ENCODE measurements around the gene GFRA1.
A peak's percentile ranks its signal among the peaks of the same experiment; 100 is the strongest.

GFRA1 gene

GRCh38 chr10:116270126-116270770 lies 2.8 kb downstream of the GFRA1 start:
- H3K27me3 ChIP-seq (ENCODE audit: control insufficient read depth in 1 of 2, insufficient read depth in 2 of 2, low read length in 2 of 2): peaks cover 11 to 50% of the 10 kb centered on the region in 2 donors
- H3K9ac ChIP-seq (ENCODE audit: low read length): no peak overlapping the region
- H3K4me3 ChIP-seq (ENCODE audit: low read depth in 1 of 2, low read length in 2 of 2): peak overlapping the region in 1 of 2 donors; percentile 75
- H3K9me3 ChIP-seq (ENCODE audit: low read length): no peaks in the 10 kb centered on the region
- H3K27ac ChIP-seq (ENCODE audit: low read depth, low read length): no peak overlapping the region
- H3K36me3 ChIP-seq (ENCODE audit: insufficient read depth, low read length): peaks cover 2% of the 10 kb centered on the region
- no peaks in the 10 kb centered on the region for H3K4me1 ChIP-seq (ENCODE audit: insufficient read depth, low read length)

- no peak overlapping the region for H3K9ac ChIP-seq (ENCODE audit: low read length)
- H3K4me3 ChIP-seq (ENCODE audit: low read depth in 1 of 2, low read length in 2 of 2): no peak overlapping the region
- peaks cover 5 to 44% of the 10 kb centered on the region in 2 donors for H3K27me3 ChIP-seq (ENCODE audit: control insufficient read depth in 1 of 2, insufficient read depth in 2 of 2, low read length in 2 of 2)
- no peak overlapping the region for H3K27ac ChIP-seq (ENCODE audit: low read depth, low read length)
- no peaks in the 10 kb centered on the region for H3K4me1 ChIP-seq (ENCODE audit: insufficient read depth, low read length)
- H3K36me3 ChIP-seq (ENCODE audit: insufficient read depth, low read length): peaks cover 2% of the 10 kb centered on the region
- H3K9me3 ChIP-seq (ENCODE audit: low read length): no peaks in the 10 kb centered on the region
Measured at GRCh38 chr10:116269619-116270018, 3.4 kb downstream of the GFRA1 start.

GRCh38 chr10:116268976-116269375 lies 4.0 kb downstream of the GFRA1 start:
- H3K27ac ChIP-seq (ENCODE audit: low read depth, low read length): no peak overlapping the region
- H3K36me3 ChIP-seq (ENCODE audit: insufficient read depth, low read length): peaks cover 2% of the 10 kb centered on the region
- no peak overlapping the region for H3K4me3 ChIP-seq (ENCODE audit: low read depth in 1 of 2, low read length in 2 of 2)
- H3K4me1 ChIP-seq (ENCODE audit: insufficient read depth, low read length): no peaks in the 10 kb centered on the region
- H3K27me3 ChIP-seq (ENCODE audit: control insufficient read depth in 1 of 2, insufficient read depth in 2 of 2, low read length in 2 of 2): peaks cover 3 to 37% of the 10 kb centered on the region in 2 donors
- no peak overlapping the region for H3K9ac ChIP-seq (ENCODE audit: low read length)
- no peaks in the 10 kb centered on the region for H3K9me3 ChIP-seq (ENCODE audit: low read length)

- Histone ChIP-seq H3K9me3 (ENCODE audit: low read length) (no peaks in the 10 kb centered on the region), H3K27me3 (ENCODE audit: control insufficient read depth in 1 of 2, insufficient read depth in 2 of 2, low read length in 2 of 2) (peaks cover 0 to 4% of the 10 kb centered on the region in 2 donors), H3K9ac (ENCODE audit: low read length) (no peak overlapping the region), H3K27ac (ENCODE audit: low read depth, low read length) (no peak overlapping the region), H3K4me3 (ENCODE audit: low read depth in 1 of 2, low read length in 2 of 2) (no peak overlapping the region), H3K4me1 (ENCODE audit: insufficient read depth, low read length) (no peaks in the 10 kb centered on the region), H3K36me3 (ENCODE audit: insufficient read depth, low read length) (peaks cover 2% of the 10 kb centered on the region)
Measured at GRCh38 chr10:116265686-116266085, 7.3 kb downstream of the GFRA1 start.

- H3K9ac ChIP-seq (ENCODE audit: low read length): no peak overlapping the region
- no peaks in the 10 kb centered on the region for H3K9me3 ChIP-seq (ENCODE audit: low read length)
- H3K4me3 ChIP-seq (ENCODE audit: low read depth in 1 of 2, low read length in 2 of 2): no peak overlapping the region
- H3K36me3 ChIP-seq (ENCODE audit: insufficient read depth, low read length): peaks cover 2% of the 10 kb centered on the region
- H3K27me3 ChIP-seq (ENCODE audit: control insufficient read depth in 1 of 2, insufficient read depth in 2 of 2, low read length in 2 of 2): no peaks in the 10 kb centered on the region
- H3K27ac ChIP-seq (ENCODE audit: low read depth, low read length): no peak overlapping the region
- no peaks in the 10 kb centered on the region for H3K4me1 ChIP-seq (ENCODE audit: insufficient read depth, low read length)
Measured at GRCh38 chr10:116263870-116264655, 8.9 kb downstream of the GFRA1 start.

- Histone ChIP-seq H3K4me3 (ENCODE audit: low read depth in 1 of 2, low read length in 2 of 2) (no peak overlapping the region), H3K27ac (ENCODE audit: low read depth, low read length) (no peak overlapping the region), H3K4me1 (ENCODE audit: insufficient read depth, low read length) (no peaks in the 10 kb centered on the region), H3K27me3 (ENCODE audit: control insufficient read depth in 1 of 2, insufficient read depth in 2 of 2, low read length in 2 of 2) (no peaks in the 10 kb centered on the region), H3K9me3 (ENCODE audit: low read length) (no peaks in the 10 kb centered on the region), H3K9ac (ENCODE audit: low read length) (no peak overlapping the region), H3K36me3 (ENCODE audit: insufficient read depth, low read length) (no peaks in the 10 kb centered on the region)
Measured at GRCh38 chr10:116262678-116263077, 10.3 kb downstream of the GFRA1 start.

GRCh38 chr10:116260599-116260998 lies 12.4 kb downstream of the GFRA1 start:
- Histone ChIP-seq H3K27me3 (ENCODE audit: control insufficient read depth in 1 of 2, insufficient read depth in 2 of 2, low read length in 2 of 2) (no peaks in the 10 kb centered on the region), H3K4me1 (ENCODE audit: insufficient read depth, low read length) (no peaks in the 10 kb centered on the region), H3K27ac (ENCODE audit: low read depth, low read length) (no peak overlapping the region), H3K9me3 (ENCODE audit: low read length) (no peaks in the 10 kb centered on the region), H3K36me3 (ENCODE audit: insufficient read depth, low read length) (no peaks in the 10 kb centered on the region), H3K9ac (ENCODE audit: low read length) (no peak overlapping the region), H3K4me3 (ENCODE audit: low read depth in 1 of 2, low read length in 2 of 2) (no peak overlapping the region)

- Histone ChIP-seq H3K4me1 (ENCODE audit: insufficient read depth, low read length) (no peaks in the 10 kb centered on the region), H3K36me3 (ENCODE audit: insufficient read depth, low read length) (no peaks in the 10 kb centered on the region), H3K4me3 (ENCODE audit: low read depth in 1 of 2, low read length in 2 of 2) (no peak overlapping the region), H3K27me3 (ENCODE audit: control insufficient read depth in 1 of 2, insufficient read depth in 2 of 2, low read length in 2 of 2) (no peaks in the 10 kb centered on the region), H3K9me3 (ENCODE audit: low read length) (no peaks in the 10 kb centered on the region), H3K27ac (ENCODE audit: low read depth, low read length) (no peak overlapping the region), H3K9ac (ENCODE audit: low read length) (no peak overlapping the region)
Measured at GRCh38 chr10:116259638-116260037, 13.4 kb downstream of the GFRA1 start.

- Histone ChIP-seq H3K9ac (ENCODE audit: low read length) (no peak overlapping the region), H3K4me1 (ENCODE audit: insufficient read depth, low read length) (no peaks in the 10 kb centered on the region), H3K9me3 (ENCODE audit: low read length) (no peaks in the 10 kb centered on the region), H3K36me3 (ENCODE audit: insufficient read depth, low read length) (no peaks in the 10 kb centered on the region), H3K4me3 (ENCODE audit: low read depth in 1 of 2, low read length in 2 of 2) (no peak overlapping the region), H3K27me3 (ENCODE audit: control insufficient read depth in 1 of 2, insufficient read depth in 2 of 2, low read length in 2 of 2) (no peaks in the 10 kb centered on the region), H3K27ac (ENCODE audit: low read depth, low read length) (no peak overlapping the region)
Measured at GRCh38 chr10:116257785-116258184, 15.2 kb downstream of the GFRA1 start.

- H3K4me1 ChIP-seq (ENCODE audit: insufficient read depth, low read length): no peaks in the 10 kb centered on the region
- no peak overlapping the region for H3K9ac ChIP-seq (ENCODE audit: low read length)
- no peaks in the 10 kb centered on the region for H3K36me3 ChIP-seq (ENCODE audit: insufficient read depth, low read length)
- no peaks in the 10 kb centered on the region for H3K9me3 ChIP-seq (ENCODE audit: low read length)
- no peak overlapping the region for H3K4me3 ChIP-seq (ENCODE audit: low read depth in 1 of 2, low read length in 2 of 2)
- H3K27ac ChIP-seq (ENCODE audit: low read depth, low read length): no peak overlapping the region
- no peaks in the 10 kb centered on the region for H3K27me3 ChIP-seq (ENCODE audit: control insufficient read depth in 1 of 2, insufficient read depth in 2 of 2, low read length in 2 of 2)
Measured at GRCh38 chr10:116256752-116257259, 16.2 kb downstream of the GFRA1 start.

GRCh38 chr10:116255886-116256751 lies 16.9 kb downstream of the GFRA1 start:
- H3K9ac ChIP-seq (ENCODE audit: low read length): no peak overlapping the region
- no peak overlapping the region for H3K4me3 ChIP-seq (ENCODE audit: low read depth in 1 of 2, low read length in 2 of 2)
- no peak overlapping the region for H3K27ac ChIP-seq (ENCODE audit: low read depth, low read length)
- H3K27me3 ChIP-seq (ENCODE audit: control insufficient read depth in 1 of 2, insufficient read depth in 2 of 2, low read length in 2 of 2): no peaks in the 10 kb centered on the region
- H3K9me3 ChIP-seq (ENCODE audit: low read length): no peaks in the 10 kb centered on the region
- H3K36me3 ChIP-seq (ENCODE audit: insufficient read depth, low read length): no peaks in the 10 kb centered on the region
- H3K4me1 ChIP-seq (ENCODE audit: insufficient read depth, low read length): no peaks in the 10 kb centered on the region

All from muscle layer of colon (tissue), 2 donors.